A673 (cell line): ENCODE results near the gene RMRP.

Experiments used
- EZH2 ChIP-seq: fragments of 200-600 bp; sonication (generic); IDR thresholded peaks from 2 replicates; pipeline ENCODE4 v1.6.1; 2017; ENCODE audit warnings: borderline replicate concordance, low read depth, mild to moderate bottlenecking, mixed read lengths, antibody characterized with exemption, low read length; ENCODE audit not compliant: poor library complexity, severe bottlenecking
- TF ChIP-seq, protein P1 (sequence below): fragments of 300-800, 200-600 bp; sonication (generic); conservative IDR thresholded peaks from 2 replicates; pipeline ENCODE4 v1.5.1; 2017; ENCODE audit warnings: low read depth, mild to moderate bottlenecking, antibody characterized with exemption, low read length, moderate library complexity, mixed read lengths

DNA sequence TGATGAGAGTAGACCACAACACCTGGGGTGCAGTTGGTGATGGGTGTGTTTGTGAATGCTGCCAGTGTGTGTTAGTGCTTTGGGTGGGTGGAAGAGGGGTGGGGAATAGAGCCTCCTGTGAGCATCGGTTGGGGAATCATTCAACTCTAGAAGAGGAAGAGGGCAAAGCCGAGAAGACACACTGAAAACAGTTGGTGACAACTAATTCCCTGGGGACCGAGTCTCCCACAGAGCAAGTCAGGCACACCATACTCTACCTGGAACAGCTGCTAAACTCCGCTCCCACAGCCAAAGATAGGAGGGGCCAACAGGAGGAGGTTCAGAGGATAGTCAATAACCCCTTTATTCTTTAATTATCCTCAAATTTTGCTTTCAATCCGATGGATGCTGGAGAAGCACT lies 8.7 kb upstream of the RMRP start:
- TF ChIP-seq, protein P1, sequence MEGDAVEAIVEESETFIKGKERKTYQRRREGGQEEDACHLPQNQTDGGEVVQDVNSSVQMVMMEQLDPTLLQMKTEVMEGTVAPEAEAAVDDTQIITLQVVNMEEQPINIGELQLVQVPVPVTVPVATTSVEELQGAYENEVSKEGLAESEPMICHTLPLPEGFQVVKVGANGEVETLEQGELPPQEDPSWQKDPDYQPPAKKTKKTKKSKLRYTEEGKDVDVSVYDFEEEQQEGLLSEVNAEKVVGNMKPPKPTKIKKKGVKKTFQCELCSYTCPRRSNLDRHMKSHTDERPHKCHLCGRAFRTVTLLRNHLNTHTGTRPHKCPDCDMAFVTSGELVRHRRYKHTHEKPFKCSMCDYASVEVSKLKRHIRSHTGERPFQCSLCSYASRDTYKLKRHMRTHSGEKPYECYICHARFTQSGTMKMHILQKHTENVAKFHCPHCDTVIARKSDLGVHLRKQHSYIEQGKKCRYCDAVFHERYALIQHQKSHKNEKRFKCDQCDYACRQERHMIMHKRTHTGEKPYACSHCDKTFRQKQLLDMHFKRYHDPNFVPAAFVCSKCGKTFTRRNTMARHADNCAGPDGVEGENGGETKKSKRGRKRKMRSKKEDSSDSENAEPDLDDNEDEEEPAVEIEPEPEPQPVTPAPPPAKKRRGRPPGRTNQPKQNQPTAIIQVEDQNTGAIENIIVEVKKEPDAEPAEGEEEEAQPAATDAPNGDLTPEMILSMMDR = no peak
- TF ChIP-seq EZH2 = no peak
